GM04503 (cell line): ENCODE data around the gene ADGRF3.
"Not testable (repeated sequence)": the region's sequence is repeated elsewhere in the genome, so short reads cannot be mapped to it uniquely, and the experiment has no call there.

ENCODE experiments used
- DNase-seq: peaks from one replicate; pipeline ENCODE4 v3.0.0-alpha.2; 2012; ENCODE audit warnings: low read depth

Gene ADGRF3

DNA sequence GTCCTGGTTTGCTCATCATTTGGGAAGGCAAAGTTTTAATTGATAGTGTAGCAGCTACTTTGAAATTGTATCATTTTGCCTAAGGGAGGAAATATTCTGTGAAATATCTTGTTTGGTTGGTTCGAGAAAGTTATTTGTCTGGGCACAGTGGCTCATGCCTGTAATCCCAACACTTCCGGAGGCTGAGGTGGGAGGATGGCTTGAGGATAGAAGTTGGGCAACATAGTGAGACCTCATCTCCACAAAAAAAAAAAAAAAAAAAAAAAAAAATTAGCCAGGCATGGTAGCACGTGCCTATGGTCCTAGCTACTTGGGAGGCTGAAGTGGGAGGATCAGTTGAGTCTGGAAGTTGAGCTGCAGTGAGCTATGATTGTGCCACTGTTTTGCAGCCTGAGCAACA is 3.1 kb upstream of the ADGRF3 start:
- DNase-seq: no peak

- DNase-seq: no peak
These were observed 787 bp upstream of the ADGRF3 start for GRCh38 chr2:26347286-26347865.

DNA sequence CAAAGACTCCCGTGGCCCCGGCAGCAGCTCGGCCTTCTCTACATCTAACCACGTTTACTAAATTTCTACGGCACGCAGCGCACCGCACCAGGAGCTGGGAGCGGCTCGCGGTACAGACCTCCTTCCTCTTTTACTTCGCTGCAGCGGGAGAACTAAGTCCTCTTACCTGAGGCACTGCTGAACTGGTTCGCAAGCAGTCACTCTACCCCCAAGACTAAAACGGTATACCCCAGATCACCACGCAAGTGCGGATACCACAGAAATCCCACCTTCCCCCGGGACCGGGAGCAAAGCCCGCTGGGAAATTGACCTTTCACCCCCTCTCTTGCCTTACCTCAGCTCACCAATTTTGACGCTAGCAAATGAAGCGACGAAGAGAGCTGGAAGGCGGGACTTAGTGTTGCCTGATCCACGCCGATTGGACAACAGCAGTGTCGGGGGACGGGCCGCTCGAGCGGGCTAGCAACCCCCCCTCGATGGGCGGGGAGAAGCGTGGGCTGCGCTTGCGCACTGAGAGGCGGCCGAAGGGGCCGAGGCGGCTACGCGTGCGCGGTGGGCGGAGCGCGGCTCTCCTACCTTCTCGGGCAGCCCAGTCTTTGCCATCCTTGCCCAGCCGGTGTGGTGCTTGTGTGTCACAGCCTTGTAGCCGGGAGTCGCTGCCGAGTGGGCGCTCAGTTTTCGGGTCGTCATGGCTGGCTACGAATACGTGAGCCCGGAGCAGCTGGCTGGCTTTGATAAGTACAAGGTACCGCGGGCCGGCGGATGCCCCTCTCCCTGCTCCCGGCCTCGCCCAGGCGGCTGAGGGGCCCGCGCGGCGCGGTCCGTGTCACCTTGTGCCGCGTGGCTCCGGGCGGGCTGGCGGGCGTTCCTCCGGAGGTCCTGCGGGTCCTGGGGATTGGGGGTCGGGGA is 790 bp downstream of the ADGRF3 start, which contains the start of gene SELENOI:
Gene SELENOI (plus strand): TSS at position 599 of the 909 bp plus-strand sequence. CDS start 90 bp downstream, at position 689.
- DNase-seq: peak; percentile 94

DNA sequence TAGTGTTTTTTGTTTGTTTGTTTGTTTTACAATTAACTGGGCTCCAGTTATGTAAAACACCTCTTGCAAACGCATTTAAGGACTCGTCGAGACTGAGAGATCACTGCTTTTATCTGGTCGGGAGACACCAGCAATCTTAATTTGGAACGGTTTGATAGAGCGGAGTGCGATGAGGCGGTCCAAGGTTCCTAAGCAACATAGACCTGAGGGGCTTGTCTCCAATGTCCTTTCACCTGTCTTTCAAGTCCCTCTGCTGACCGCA is 1.4 kb downstream of the ADGRF3 start:
- DNase-seq: no peak

DNA sequence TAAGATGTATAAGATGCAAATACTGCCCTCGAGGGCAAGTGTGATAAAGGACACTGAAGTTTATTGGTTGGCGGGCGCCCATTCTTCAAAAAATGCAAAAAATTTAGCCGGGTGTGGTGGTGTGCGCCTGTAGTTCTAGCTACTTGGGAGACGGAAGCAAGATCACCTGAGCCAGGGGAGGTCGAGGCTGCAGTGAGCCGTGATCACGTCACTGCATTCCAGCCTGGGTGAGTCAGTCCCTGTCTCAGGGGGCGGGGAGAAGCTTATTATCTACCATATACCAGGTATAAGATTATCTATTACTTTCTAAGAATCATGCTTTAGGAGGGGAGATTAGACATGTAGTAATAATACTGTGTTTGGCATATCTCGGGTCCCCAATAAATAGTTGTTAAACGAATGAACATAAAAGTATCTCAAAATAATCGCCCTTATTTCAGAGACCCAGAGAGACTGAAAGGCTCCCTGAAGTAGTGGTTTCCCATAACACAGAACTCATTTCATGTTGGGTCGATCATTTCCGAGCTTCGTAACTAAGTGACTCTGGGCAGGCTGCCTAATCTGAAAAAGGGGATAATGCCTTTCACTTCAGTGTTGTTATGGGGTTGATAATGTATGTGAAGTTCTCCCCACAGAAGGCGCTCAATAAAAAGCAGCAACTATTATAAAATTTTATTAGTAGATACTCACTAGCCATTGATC is 1.9 kb downstream of the ADGRF3 start:
- DNase-seq: no peak

DNA sequence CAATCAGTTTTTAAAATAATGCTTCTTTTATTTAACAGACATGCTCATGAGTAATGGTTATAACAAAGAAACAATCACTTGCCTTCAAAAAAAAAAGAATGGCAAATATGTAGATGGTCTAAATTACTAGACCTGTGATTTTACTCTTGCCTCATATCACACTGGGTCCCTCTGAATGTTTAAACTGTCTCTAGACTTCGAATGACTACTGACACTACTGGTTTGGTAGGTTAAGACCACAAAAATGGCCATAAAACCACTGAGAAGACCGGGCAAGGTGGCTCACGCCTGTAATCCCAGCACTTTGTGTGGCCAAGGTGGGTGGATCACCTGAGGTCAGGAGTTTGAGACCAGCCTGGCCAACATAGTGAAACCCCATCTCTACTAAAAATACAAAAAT is 5.8 kb downstream of the ADGRF3 start:
- DNase-seq: no peak

DNA sequence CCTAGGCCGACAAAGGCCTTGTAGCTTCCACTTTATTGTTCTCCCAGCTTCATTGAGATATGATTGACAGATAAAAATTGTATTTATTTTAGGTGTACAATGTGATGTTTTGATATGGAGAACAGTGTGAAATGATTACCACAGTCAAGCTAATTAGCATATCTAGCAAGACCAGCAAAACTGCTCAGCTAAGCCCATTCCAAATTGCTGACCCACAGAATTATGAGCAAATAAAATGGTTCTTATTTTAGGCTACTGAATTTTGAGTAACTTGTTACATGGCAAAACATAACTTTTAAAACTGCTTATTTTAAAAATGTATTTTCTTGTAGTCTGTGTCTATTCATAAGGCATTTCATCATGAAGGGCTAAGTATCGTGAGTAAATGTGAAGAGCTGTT is 9.3 kb downstream of the ADGRF3 start:
- no peak for DNase-seq

GRCh38 chr2:26336719-26337118 is 9.9 kb downstream of the ADGRF3 start:
- DNase-seq: no peak

- no peak for DNase-seq
These were observed 11.4 kb downstream of the ADGRF3 start for GRCh38 chr2:26335231-26335630.

DNA sequence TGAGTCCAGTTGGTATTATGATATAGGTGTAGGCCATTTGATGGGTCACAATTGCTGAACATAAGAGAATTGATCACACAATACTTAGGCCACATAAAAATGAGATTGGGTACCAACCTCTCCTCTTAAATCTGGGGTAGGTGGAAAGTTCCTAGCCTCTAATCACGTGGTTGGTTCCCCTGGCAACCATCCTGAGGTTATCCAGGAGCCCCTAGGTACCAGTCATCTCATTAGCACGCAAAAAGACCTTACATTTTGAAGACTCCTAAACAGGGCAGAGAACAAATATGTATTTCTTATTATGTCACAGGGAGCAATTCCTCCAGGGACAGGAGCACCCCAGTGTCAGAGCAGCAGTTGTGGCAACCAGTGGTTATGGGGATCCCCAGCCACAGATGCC is 13.3 kb downstream of the ADGRF3 start:
- DNase-seq: no peak

GRCh38 chr2:26331321-26331720 is 15.3 kb downstream of the ADGRF3 start:
- not testable (repeated sequence) for DNase-seq

DNA sequence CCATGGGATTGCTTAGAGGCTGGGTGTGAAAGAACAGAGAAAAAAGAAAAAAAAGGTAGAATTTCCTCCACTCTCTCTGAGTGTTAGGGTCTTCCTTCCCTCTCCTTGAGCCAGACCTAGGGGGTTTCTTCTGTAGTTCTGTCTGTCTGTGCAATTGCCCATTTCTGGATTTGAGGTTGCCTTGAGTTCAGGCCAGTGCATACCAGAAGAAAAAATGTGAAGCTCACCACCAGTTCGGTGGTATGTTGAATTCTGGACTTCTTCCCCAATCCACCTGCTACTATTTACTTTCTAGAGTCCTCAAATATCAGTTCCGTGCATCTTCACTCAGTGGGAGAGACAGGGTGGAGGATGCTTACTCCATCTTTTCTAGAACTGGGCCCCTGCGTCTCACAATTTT is 16.0 kb downstream of the ADGRF3 start:
- DNase-seq: no peak

DNA sequence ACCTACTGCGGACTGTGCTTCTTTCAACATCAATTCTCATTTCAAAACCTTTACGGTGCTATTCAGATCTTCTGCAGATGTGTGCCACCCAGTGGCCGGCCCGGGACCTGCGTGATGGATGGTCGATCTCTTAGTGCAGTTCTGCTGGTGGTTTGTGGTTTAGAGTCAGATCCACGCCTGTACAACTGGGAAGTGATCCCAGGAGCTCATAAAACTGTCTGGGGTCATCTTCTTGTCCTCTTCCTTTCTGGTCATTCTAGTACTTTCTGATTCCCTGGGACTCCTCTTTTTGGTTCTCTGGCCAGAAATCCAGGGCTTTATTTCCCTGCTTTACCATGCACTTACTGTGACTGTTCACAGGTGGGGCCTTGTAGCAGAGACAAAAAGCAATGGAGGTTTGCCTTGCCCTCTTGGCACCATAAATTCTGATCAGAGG is 16.5 kb downstream of the ADGRF3 start:
- DNase-seq: peak; percentile 86

DNA sequence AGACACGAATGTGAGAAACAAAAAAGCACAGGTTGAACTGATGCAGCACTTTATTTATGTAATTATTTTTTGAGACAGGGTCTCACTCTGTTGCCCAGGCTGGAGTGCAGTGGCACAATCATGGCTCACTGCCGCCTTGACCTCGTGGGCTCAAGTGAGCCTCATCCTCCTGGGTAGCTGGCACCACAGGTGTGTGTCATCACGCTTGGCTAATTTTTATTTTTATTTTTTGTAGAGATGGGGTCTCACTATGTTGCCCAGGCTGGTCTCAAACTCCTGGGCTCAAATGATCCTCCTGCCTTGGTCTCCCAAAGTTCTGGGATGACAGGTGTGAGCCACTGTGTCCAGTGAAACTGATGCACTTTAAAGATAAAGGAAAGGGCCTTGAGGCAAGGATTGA is 17.5 kb downstream of the ADGRF3 start:
- not testable (repeated sequence) for DNase-seq

GRCh38 chr2:26327291-26328272 is 19.0 kb downstream of the ADGRF3 start:
- no peak for DNase-seq

DNA sequence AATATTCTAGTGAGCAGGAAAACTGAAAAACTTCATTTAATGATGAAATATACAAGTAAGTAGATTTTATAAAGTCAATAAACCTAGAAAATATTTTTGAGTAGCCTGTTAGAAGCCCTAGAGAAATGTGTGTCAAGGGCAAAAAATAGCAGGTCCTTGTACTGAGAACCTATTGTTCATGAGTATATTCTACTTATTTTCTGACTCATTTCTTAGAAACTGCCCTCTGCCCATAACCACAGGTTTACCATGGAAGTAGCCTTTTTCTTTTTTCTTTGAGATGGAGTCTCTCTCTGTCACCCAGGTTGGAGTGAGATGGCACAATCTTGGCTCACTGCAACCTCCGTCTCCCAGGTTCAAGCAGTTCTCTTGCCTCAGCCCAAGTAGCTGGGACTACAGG is 20.1 kb downstream of the ADGRF3 start:
- DNase-seq: no peak

DNA sequence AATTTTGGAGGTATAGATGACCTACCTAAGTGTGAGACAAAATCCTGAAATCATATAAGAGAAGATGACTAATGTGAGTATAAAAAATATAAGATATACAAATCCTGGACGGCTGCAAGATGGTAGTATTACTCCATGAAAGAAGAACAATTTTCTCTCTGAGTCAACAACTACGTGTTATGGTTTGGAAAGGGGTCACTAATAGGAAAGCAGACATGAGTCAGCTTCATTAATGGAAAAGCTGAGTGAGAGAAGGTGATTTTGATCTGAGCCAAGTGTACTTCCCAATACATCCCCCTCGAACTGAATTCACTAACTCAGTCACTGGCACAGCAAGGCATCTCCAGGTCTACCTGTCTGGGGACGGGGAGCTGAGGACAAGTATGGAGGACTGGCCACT is 20.7 kb downstream of the ADGRF3 start:
- DNase-seq: no peak

DNA sequence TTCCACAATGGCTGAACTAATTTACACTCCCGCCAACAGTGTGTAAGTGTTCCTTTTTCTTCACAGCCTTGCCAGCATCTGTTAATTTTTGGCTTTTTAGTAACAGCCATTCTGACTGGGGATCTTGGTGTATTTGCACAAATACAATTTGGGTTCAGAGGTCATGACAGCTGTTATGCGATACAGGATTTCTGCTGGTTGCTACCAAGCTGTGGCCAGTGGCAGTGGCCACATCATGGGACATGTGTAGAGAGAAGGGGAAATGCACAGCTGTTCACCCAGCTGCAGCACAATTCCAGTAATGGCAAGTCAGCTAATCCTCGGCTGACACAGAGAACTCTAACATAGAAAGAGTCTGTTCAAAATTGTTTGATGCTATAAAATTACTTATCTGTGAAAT is 21.7 kb downstream of the ADGRF3 start:
- DNase-seq: no peak

GRCh38 chr2:26324479-26324878 is 22.1 kb downstream of the ADGRF3 start:
- DNase-seq: not testable (repeated sequence)

DNA sequence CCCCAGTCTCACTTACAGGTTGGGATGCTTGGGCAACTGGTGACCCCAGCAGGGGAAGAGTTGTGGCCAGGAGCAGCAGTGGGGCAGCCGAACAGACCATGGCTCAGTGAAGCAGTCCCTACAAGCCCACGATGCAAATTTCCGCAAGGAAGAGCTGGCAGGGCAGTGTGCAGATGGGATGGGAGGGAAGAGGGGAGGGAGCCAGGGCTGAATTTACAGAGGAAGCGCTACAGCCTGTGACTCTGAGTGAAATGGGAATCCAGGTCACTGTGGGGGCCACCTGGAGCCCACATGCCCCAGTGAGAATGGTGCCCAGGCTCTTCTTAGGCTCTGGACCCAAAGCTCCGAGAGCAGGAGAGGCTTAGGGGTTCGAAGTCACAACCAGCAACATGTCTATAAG is 27.6 kb downstream of the ADGRF3 start:
- DNase-seq: no peak

GRCh38 chr2:26317377-26318105 is 29.0 kb downstream of the ADGRF3 start:
- no peak for DNase-seq
